Psoas muscle (tissue), 8 donors: ENCODE measurements around the gene OCA2. TPM values are rescaled to one million over a fixed set of nuclear protein-coding genes. Genes with fewer than 3 reads are reported as not detected.

Experiments used
- ATAC-seq, 4 donors: fragments of 200-7000 bp; cut with Tn5 transposase; one replicate each; pipeline ENCODE4 v1.9.1; 2020; ENCODE audit warnings: moderate library complexity in 3 of 4, mild to moderate bottlenecking in 2 of 4
- DNase-seq, 2 donors: peaks; one replicate each; pipeline ENCODE4 v3.0.0-alpha.2; 2020
- H3K27ac ChIP-seq: fragments of 200-600 bp; one replicate; pipeline ENCODE4 v1.8.0; 2022
- H3K27me3 ChIP-seq, 3 donors: fragments of 200-600 bp in 1 of 3; one replicate each; pipeline versions ENCODE4 v1.6.1 to v1.8.0; 2013 to 2022; ENCODE audit warnings: low read length in 2 of 3, mild to moderate bottlenecking in 2 of 3, moderate library complexity in 1 of 3; ENCODE audit not compliant: insufficient read depth in 3 of 3
- H3K36me3 ChIP-seq, 2 donors: fragments of 200-600 bp in 1 of 2; one replicate each; pipeline versions ENCODE4 v1.6.1 to v1.8.0; 2013 to 2022; ENCODE audit warnings: low read depth in 1 of 2, mild to moderate bottlenecking in 1 of 2, moderate library complexity in 1 of 2; ENCODE audit not compliant: insufficient read depth in 1 of 2
- H3K4me1 ChIP-seq: fragments of 200-600 bp; one replicate; pipeline ENCODE4 v1.8.0; 2022
- H3K4me3 ChIP-seq: fragments of 200-600 bp; one replicate; pipeline ENCODE4 v1.8.0; 2022; ENCODE audit warnings: mild to moderate bottlenecking
- H3K9me3 ChIP-seq: fragments of 200-600 bp; one replicate; pipeline ENCODE4 v1.8.0; 2022
- CTCF ChIP-seq: fragments of 200-600 bp; IDR thresholded peaks from one replicate; pipeline ENCODE4 v1.8.0; 2022; ENCODE audit warnings: antibody characterized with exemption
- WGBS, 3 donors: extraction: QIAGEN DNeasy Blood & Tissue Kit; methylation state at CpG; one replicate each; pipeline versions ENCODE4 v1.1.6 to v1.1.7; 2013; 5-methylcytosine and 5-hydroxymethylcytosine counted together
- intact Hi-C, 2 donors: fragments of 100-400 bp; cut with DNase I; formaldehyde crosslinking; loops; one replicate each; pipeline versions ENCODE4 v1.11.0 to v1.14.2; 2022
- polyA plus RNA-seq, 3 donors: library from polyadenylated mRNA; stranded (reverse); fragments of 200-250 nt; gene quantifications; one replicate each; pipeline ENCODE4 v1.2.3, GENCODE V29; 2013
- total RNA-seq, 4 donors: library from RNA; stranded (reverse); fragmentation: NEBNext Ultra II Directional in 2 of 4; extraction: Animal tissue kit (Norgen Biotek cat#: 25700) in 2 of 4; gene quantifications; one replicate each; pipeline versions ENCODE4 v1.2.1 to v1.2.4, GENCODE V29; 2021 to 2023
- donor health status: healthy with polysubstance abuse.
- donor health status: DM: no; HTN: no; CAD: no; lungs with moderate emphysema.
- donor health status: Bipolar disorder and iron deficiency.
- donor health status: healthy.
- donor health status: DM: yes; HTN: yes; CAD: no.
- donor health status: DM: no; HTN: no; CAD: no.
- donor health status: DM: no; HTN: no; CAD: no.
- donor health status: DM: yes; HTN: yes; CAD: no.

The OCA2 gene
- total and polyA plus RNA-seq, 7 donors: 0.03 to 0.52 (median 0.17) TPM; not detected in 2

- Histone ChIP-seq H3K36me3 (peaks cover 0 to 92% of the 10 kb centered on the region in 2 donors), H3K27ac (no peak overlapping the region), H3K9me3 (no peaks in the 10 kb centered on the region), H3K4me3 (no peak overlapping the region), H3K4me1 (no peaks in the 10 kb centered on the region), H3K27me3 (no peaks in the 10 kb centered on the region)
- intact Hi-C loops: no loop called here
- no peak for DNase-seq
- no peak for ATAC-seq
- TF ChIP-seq CTCF: no peak
- WGBS, 3 donors: 91 to 96% (median 93%) methylated on average over 10 of the region's 10 CpGs
Measured at GRCh38 chr15:28118531-28118930, 19.4 kb upstream of the OCA2 start.

GRCh38 chr15:28118083-28118482 is 19.0 kb upstream of the OCA2 start:
- intact Hi-C loops: no loop called here
- WGBS, 3 donors: 77 to 82% (median 82%) methylated on average over 11 of the region's 11 CpGs
- Histone ChIP-seq H3K4me3 (no peak overlapping the region), H3K36me3 (peaks cover 0 to 92% of the 10 kb centered on the region in 2 donors), H3K27me3 (no peaks in the 10 kb centered on the region), H3K27ac (no peak overlapping the region), H3K4me1 (no peaks in the 10 kb centered on the region), H3K9me3 (no peaks in the 10 kb centered on the region)
- TF ChIP-seq CTCF: no peak
- ATAC-seq: peak in 2 of 4 donors; percentile 28 to 39
- no peak for DNase-seq

GRCh38 chr15:28117432-28117990 is 18.4 kb upstream of the OCA2 start:
- WGBS, 3 donors: 83 to 89% (median 85%) methylated on average over 12 of the region's 12 CpGs
- Histone ChIP-seq H3K36me3 (peaks cover 0 to 92% of the 10 kb centered on the region in 2 donors), H3K4me3 (no peak overlapping the region), H3K4me1 (no peaks in the 10 kb centered on the region), H3K9me3 (no peaks in the 10 kb centered on the region), H3K27me3 (no peaks in the 10 kb centered on the region), H3K27ac (no peak overlapping the region)
- intact Hi-C loops: no loop called here
- ATAC-seq: no peak
- no peak for TF ChIP-seq CTCF
- DNase-seq: no peak

GRCh38 chr15:28116521-28117431 is 17.7 kb upstream of the OCA2 start:
- Histone ChIP-seq H3K27me3 (no peaks in the 10 kb centered on the region), H3K4me1 (no peaks in the 10 kb centered on the region), H3K9me3 (no peaks in the 10 kb centered on the region), H3K36me3 (peaks cover 0 to 94% of the 10 kb centered on the region in 2 donors), H3K27ac (no peak overlapping the region), H3K4me3 (no peak overlapping the region)
- 90 to 93% (median 91%) methylated on average over 42 of the region's 42 CpGs for WGBS, 3 donors
- no peak for ATAC-seq
- no peak for TF ChIP-seq CTCF
- DNase-seq: no peak
- intact Hi-C loops: no loop called here
